ENCODE data around the gene PLEKHA5. TPM values are rescaled to one million over a fixed set of nuclear protein-coding genes. Genes with fewer than 3 reads are reported as not detected.

The PLEKHA5 gene
- total RNA-seq, 1 donor, result 40.7 TPM

DNA sequence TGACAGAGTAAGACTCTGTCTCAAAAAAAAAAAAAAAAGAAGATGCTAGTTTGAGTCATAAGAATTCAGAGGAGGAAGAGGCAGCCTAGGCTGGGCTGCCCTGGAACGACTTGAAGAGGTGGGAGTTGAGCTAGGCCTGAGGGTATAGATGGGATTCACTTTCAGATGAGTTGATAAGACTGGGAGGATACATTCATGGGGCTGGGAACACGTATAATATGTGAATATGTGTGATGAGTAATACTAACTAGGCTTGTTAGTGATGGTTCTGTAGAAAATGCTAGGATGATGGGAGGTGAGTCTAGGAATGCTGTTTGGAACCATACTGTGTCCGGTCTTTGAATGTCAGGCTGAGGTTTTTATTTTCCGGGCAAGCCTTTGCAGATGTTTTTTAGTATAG, 9.0 kb downstream of the PLEKHA5 start:
- TF ChIP-seq, protein P1, sequence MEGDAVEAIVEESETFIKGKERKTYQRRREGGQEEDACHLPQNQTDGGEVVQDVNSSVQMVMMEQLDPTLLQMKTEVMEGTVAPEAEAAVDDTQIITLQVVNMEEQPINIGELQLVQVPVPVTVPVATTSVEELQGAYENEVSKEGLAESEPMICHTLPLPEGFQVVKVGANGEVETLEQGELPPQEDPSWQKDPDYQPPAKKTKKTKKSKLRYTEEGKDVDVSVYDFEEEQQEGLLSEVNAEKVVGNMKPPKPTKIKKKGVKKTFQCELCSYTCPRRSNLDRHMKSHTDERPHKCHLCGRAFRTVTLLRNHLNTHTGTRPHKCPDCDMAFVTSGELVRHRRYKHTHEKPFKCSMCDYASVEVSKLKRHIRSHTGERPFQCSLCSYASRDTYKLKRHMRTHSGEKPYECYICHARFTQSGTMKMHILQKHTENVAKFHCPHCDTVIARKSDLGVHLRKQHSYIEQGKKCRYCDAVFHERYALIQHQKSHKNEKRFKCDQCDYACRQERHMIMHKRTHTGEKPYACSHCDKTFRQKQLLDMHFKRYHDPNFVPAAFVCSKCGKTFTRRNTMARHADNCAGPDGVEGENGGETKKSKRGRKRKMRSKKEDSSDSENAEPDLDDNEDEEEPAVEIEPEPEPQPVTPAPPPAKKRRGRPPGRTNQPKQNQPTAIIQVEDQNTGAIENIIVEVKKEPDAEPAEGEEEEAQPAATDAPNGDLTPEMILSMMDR (IDR thresholded peaks at IDR 0.05; ENCODE audit: insufficient read depth, low read length), result no peak
- DNase-seq (ENCODE audit: low read depth), result no peak
- H3K4me3 ChIP-seq (ENCODE audit: low read depth, low read length), result no peak overlapping the region

DNA sequence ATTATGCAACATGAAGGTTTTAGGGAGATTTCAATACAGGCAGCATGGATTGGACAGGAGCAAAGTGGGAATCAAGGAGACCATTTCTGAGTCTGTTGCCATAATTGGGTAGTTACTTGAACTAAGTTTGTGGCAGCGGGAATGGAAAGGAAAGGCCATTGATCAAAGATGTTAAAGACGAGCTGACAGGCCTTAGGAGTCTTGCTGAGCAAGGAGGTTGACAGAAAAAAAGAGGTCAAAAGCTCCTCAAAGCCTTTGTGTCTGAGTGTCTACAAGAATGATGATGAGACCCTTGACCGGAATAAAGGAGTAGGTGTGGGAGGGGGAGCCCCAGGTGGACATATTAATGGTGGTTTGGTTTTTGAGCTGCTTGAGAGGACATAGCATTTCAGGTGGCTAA, 9.4 kb downstream of the PLEKHA5 start:
- TF ChIP-seq, protein P1 (IDR thresholded peaks at IDR 0.05; ENCODE audit: insufficient read depth, low read length), result no peak
- no peak overlapping the region for H3K4me3 ChIP-seq (ENCODE audit: low read depth, low read length)
- DNase-seq (ENCODE audit: low read depth), result no peak

DNA sequence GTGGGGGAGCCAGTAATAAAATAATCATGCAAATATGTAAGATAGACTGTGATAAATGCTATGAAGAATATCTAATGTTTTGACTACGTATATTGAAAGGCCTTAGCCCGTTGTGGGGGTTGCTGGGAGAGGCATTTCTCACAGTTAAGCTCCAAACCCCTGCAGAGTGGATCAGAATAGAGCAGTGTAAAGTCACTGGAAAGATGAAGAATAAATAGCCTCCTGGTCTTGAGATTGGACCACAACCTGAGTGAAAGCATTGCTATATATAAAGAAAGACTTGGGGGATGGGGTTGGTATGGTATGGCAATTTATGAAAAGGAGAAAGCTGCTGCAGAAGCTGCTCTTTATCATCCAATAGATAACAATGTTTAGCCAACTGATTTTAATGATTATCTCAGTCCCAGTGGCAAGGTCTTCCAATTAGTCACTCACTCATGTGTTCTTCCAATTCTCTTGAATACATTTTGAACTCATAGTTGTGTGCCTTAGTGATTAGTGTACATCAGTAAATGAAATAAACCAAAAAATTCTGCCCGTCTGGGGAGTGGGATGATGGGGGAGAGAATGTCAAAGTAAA, 10.2 kb downstream of the PLEKHA5 start:
- TF ChIP-seq, protein P1 (IDR thresholded peaks at IDR 0.05; ENCODE audit: insufficient read depth, low read length), result no peak
- no peak overlapping the region for H3K4me3 ChIP-seq (ENCODE audit: low read depth, low read length)
- DNase-seq (ENCODE audit: low read depth), result no peak

DNA sequence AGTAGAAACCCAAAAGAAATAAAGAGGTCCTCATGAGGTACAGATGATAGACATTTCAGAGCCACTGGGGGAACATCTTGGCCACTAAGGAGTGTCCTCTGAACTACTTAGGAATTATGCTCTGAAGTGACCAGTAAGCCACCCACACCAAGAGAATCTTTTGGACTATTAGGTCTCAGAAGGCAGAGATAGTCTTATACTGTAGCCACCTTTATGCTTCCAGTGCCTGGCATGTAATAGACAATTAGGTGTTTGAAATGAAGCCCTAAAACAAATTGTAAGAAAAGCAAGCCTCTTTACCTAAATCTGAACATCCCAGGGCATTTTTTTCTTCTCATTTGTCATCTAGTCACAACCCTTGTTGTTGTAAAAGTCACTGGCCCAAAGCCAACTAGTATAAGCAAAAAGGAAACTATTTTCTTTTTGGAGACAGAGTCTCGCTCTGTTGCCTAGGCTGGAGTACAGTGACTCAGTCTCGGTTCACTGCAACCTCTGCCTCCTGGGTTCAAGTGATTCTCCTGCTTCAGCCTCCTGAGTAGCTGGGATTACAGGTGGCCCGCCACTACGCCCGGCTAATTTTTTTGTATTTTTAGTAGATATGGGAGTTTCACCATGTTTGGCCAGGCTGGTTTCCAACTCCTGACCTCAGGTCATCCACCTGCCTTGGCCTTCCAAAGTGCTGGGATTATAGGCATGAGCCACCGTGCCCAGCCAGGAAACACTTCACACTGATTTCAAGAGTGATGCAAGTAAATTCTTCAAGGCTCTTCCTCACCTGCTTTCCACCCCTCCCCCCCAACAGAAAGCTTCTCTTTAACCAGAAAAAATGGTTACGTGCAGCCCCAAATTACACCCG, 11.1 kb downstream of the PLEKHA5 start:
- no peak overlapping the region for H3K4me3 ChIP-seq (ENCODE audit: low read depth, low read length)
- TF ChIP-seq, protein P1 (IDR thresholded peaks at IDR 0.05; ENCODE audit: insufficient read depth, low read length), result no peak
- DNase-seq (ENCODE audit: low read depth), result no peak

DNA sequence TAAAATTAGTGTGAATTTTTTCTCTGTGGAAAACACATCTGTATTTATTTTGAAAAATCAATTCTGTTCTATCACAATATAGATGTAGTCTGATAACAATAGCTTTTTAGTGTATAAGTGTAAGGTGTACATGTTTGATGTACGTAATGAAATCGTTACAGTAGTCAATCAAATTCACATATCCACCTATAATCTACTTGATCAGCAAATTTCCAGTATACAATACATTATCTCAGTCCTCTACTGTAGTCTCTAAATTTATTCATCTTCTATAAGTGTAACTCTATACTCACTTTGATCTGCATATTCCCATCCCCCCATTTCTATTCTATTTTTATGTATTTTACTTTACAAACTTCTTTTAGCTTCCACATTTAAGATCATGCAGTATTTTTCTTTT, 13.0 kb downstream of the PLEKHA5 start:
- DNase-seq (ENCODE audit: low read depth), result no peak
- H3K4me3 ChIP-seq (ENCODE audit: low read depth, low read length), result no peak overlapping the region
- TF ChIP-seq, protein P1 (IDR thresholded peaks at IDR 0.05; ENCODE audit: insufficient read depth, low read length), result no peak

DNA sequence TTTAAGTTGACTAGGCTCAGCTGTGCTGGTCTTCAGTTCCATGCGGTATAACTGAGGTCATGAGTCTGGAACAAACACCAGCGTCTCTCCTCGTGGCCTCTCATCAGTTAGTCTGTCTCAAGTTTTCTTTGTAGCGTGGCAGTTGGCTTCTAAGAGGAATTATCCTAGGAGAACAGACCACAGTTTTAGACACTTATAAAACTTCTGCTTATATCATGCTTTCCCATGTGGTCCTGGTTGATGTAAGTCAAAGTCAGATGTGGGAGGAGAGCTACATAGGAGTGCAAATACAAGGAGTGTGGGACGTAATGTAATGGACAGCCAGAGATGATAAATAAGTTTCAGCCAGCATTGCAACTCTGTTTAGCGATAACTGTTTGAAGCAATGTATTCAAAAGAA, 14.8 kb downstream of the PLEKHA5 start:
- TF ChIP-seq, protein P1 (IDR thresholded peaks at IDR 0.05; ENCODE audit: insufficient read depth, low read length), result no peak
- no peak for DNase-seq (ENCODE audit: low read depth)
- no peak overlapping the region for H3K4me3 ChIP-seq (ENCODE audit: low read depth, low read length)

Data from fibroblast of the aortic adventitia (primary cell).